ENCODE data around the gene ADAM22.

- TF ChIP-seq, protein P1, sequence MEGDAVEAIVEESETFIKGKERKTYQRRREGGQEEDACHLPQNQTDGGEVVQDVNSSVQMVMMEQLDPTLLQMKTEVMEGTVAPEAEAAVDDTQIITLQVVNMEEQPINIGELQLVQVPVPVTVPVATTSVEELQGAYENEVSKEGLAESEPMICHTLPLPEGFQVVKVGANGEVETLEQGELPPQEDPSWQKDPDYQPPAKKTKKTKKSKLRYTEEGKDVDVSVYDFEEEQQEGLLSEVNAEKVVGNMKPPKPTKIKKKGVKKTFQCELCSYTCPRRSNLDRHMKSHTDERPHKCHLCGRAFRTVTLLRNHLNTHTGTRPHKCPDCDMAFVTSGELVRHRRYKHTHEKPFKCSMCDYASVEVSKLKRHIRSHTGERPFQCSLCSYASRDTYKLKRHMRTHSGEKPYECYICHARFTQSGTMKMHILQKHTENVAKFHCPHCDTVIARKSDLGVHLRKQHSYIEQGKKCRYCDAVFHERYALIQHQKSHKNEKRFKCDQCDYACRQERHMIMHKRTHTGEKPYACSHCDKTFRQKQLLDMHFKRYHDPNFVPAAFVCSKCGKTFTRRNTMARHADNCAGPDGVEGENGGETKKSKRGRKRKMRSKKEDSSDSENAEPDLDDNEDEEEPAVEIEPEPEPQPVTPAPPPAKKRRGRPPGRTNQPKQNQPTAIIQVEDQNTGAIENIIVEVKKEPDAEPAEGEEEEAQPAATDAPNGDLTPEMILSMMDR (IDR thresholded peaks at IDR 0.05 in 2 of 3, conservative IDR thresholded peaks at IDR 0.05 in 1 of 3; ENCODE audit: borderline replicate concordance in 1 of 3, insufficient read depth in 1 of 3, low read depth in 2 of 3, low read length in 2 of 3), result no peak
- no peak for TF ChIP-seq SRF (IDR thresholded peaks at IDR 0.05; ENCODE audit: low read depth)
- no peak for TF ChIP-seq MAX (IDR thresholded peaks at IDR 0.05)
- no peak for TF ChIP-seq CBX3 (IDR thresholded peaks at IDR 0.05; ENCODE audit: low read depth)
- no peak for TF ChIP-seq POLR2A (IDR thresholded peaks at IDR 0.05; ENCODE audit: borderline replicate concordance, extremely low read depth, insufficient read depth, insufficient read length)
- no peak for TF ChIP-seq EZH2phosphoT487 (IDR thresholded peaks at IDR 0.05; ENCODE audit: borderline replicate concordance)
- TF ChIP-seq, protein P2, sequence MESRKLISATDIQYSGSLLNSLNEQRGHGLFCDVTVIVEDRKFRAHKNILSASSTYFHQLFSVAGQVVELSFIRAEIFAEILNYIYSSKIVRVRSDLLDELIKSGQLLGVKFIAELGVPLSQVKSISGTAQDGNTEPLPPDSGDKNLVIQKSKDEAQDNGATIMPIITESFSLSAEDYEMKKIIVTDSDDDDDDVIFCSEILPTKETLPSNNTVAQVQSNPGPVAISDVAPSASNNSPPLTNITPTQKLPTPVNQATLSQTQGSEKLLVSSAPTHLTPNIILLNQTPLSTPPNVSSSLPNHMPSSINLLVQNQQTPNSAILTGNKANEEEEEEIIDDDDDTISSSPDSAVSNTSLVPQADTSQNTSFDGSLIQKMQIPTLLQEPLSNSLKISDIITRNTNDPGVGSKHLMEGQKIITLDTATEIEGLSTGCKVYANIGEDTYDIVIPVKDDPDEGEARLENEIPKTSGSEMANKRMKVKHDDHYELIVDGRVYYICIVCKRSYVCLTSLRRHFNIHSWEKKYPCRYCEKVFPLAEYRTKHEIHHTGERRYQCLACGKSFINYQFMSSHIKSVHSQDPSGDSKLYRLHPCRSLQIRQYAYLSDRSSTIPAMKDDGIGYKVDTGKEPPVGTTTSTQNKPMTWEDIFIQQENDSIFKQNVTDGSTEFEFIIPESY (IDR thresholded peaks at IDR 0.05; ENCODE audit: extremely low read depth, insufficient replicate concordance, low read length), result no peak
Measured at GRCh38 chr7:88155756-88156155, 221.7 kb downstream of the ADAM22 start.
